ENCODE results near the gene HOPX. TPM values are rescaled to one million over a fixed set of nuclear protein-coding genes. Genes with fewer than 3 reads are reported as not detected.
"Not testable (repeated sequence)": the region's sequence is repeated elsewhere in the genome, so short reads cannot be mapped to it uniquely, and the experiment has no call there.

Gene HOPX
- total RNA-seq, 1 donor from 2014 or later: 1.5 TPM

DNA sequence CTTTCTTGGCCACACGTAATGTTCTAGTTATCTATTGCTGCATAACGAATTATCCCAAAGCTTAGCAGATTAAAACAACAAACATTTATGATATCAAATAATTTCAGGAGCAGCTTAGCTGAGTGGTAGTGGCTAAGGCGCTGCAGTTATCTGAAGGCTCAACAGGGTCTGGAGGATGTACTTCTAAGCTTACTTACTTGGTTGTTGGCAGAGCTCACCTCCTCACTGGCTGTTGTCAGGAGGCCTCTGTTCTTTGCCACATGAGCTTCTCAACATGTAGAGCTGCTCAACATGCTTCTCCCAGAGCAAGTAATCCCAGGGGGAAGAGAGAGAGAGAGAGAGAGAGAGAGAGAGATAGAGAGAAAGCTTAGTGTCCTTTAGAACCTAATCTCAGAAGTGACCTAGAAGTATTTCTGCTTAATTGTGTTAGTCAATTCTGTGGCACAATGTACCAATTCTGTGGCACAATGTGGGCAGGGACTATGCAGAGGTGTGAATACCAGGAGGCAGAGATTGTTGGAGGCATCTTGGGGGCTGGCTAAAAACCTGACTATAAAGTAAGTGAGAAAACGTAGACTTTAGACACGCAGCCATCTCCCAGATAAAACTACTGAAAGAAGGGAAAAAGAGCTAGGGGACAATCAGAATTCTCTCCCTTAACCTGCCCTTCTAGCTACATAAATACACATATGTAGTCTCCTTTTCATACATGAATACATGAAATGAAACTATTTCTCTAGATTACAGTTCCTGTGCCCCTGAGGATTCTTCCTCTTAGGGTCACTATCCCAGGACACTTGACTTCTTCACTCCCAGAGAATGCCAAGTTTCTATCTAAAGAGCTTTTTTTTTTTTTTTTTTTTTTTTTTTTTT, 40.2 kb downstream of the HOPX start:
- ATAC-seq: no peak
- DNase-seq (ENCODE audit: low spot score): no peak
- intact Hi-C loops (cut with DNase I): no loop called here

DNA sequence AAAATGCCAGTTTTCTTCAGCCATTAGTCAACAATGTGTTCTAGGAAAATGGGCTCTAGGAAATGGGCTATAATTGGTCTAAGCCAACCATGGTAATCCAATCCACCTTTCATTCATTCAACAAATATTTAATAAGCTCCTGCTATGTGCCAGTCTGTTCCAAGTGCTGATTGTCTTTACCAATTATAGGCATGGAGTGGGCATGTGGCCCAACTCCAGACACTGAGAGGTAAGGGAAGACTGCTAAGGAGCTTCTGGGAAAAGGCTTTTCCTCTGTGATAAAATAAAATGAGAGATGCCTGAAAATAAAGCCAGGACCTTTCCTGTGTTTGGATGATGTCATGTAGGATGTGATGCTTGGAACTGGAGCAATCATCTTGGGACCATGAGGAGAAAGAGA, 43.3 kb downstream of the HOPX start:
- intact Hi-C loops (cut with DNase I): no loop called here
- DNase-seq (ENCODE audit: low spot score) (no peak), ATAC-seq (no peak)

DNA sequence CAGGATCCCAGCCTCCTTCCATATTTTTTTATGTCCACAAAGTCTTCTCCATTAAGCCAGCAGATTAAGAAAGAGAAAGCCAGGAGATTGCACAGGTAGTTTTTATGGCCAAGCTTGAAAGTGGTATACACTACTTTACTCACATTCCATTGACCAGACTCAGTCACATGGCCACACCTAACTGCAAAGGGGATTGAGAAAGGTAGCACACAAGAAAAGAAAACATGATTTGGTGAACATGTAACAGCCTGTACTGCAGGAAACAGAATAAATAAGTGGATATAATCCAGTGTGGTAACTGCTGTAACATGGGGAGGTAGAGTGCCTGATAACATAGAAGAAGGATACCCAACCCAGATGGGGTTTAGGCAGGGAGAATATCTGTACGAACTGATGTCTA, 43.9 kb downstream of the HOPX start:
- ATAC-seq (no peak), DNase-seq (ENCODE audit: low spot score) (no peak)
- intact Hi-C loops (cut with DNase I): no loop called here

DNA sequence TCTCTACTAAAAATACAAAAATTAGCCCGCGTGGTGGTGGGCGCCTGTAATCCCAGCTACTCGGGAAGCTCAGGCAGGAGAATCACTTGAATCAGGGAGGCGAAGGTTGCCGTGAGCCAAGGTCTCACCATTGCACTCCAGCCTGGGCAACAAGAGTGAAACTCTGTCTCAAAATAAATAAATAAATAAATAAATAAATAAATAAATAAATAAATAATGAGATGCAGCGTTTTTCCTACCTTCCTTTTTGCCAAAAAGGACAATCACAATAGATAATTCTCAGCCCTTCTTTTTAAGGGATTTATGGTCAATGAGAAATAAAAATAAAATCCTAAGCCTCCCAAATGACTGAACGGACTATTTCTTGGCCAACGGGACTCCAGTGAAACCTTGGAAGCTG, 46.1 kb downstream of the HOPX start:
- DNase-seq (ENCODE audit: low spot score); ATAC-seq; intact Hi-C loops (cut with DNase I): not testable (repeated sequence)

DNA sequence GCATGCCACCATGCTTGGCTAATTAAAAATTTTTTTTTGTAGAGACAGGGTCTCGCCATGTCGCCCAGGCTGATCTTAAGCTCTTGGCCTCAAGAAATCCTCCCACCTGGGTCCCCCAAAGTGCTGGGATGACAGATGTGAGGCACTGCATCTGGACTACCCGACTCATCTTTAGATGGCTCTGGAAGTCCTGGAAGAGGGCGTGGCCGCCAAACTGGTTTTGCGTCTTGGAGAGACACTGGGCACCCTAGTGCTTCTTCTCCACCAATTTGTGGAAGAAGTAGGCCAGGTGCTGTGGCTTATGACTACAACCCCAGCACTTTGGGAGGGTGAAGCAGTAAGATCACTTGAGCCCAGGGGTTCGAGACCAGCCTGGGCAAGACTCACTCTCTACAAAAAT, 47.6 kb downstream of the HOPX start:
- no peak for ATAC-seq
- intact Hi-C loops (cut with DNase I): no loop called here

DNA sequence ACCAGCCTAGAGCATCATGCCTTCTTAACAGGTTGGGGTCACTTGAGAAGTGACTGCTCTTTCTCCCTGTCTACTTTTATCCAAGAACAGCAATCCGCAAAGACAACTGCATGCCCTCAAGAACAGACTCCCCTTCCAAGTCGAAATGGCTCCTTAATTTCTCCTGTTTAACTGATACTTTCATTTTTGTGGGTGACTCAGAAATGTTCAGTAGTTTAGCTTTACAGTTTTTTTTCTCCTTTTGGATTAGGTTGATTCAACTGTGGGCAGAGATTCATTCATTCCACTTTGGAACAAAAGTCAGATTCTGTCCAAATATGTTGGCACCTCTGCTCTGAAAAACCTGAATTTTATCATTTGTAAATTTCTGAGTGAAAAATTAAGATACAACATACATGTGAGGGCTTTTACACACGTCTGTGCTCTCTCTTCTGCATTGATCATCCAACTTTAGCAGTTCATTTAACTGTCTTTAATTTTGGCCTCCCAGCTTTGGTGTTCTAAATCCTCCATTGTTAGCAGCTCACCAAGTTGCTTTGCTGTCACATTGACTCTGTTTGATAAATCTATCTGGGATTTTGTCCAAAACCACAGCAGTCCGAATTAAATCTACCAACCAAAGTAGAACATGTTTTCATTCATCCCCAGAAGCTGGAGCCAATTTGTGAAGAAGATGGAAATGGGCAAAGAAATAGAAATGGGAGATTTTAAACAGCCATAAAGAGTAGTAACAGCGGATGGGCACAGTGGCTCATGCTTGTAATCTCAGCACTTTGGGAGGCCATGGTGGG, 50.0 kb downstream of the HOPX start:
- DNase-seq (ENCODE audit: low spot score): no peak

More for the DNA sequence above, 47.6 kb downstream of the HOPX start:
- no peak for DNase-seq (ENCODE audit: low spot score)

DNA sequence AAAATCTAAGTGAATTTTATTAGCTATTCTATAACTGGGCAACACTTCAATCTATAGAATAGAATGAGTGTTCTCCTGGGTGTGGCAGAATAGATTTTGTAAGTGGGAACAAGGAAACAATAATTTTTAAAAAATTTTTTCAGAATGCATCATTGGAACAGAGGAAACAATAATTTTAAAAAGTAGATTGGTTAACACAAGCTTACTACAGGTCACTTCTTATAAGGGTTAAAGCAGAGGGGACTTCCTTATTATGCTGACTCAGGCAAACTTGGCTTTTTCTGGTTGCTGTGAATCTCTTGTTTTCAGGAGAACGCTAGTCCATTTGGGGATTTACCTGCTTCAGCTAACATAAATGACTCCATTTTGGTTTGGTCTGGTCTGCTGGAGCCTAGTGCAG, 52.5 kb downstream of the HOPX start:
- DNase-seq (ENCODE audit: low spot score) (no peak), ATAC-seq (no peak)
- intact Hi-C loops (cut with DNase I): no loop called here

More for the DNA sequence above, 50.0 kb downstream of the HOPX start:
- no peak for ATAC-seq
- intact Hi-C loops (cut with DNase I): no loop called here

DNA sequence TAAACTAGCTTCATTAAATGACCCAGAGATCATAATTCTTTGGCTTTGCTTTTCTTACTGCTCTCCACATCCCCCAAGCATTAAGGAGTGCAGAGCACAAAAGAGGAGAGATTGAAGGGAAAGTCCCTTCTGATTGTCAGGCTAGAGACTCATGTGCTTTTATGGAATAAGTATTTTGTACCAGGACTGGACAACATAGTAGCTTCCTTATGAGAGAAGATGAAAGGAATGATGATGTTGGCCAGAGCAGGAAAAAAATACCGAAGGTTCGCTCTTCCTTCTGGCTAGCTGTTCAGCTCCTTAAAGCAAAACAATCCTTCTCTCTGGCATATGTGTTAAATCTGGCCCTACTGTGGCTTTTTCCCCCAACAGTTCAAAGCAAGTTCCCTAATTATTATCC, 53.1 kb downstream of the HOPX start:
- no peak for DNase-seq (ENCODE audit: low spot score)
- intact Hi-C loops (cut with DNase I): no loop called here
- no peak for ATAC-seq

DNA sequence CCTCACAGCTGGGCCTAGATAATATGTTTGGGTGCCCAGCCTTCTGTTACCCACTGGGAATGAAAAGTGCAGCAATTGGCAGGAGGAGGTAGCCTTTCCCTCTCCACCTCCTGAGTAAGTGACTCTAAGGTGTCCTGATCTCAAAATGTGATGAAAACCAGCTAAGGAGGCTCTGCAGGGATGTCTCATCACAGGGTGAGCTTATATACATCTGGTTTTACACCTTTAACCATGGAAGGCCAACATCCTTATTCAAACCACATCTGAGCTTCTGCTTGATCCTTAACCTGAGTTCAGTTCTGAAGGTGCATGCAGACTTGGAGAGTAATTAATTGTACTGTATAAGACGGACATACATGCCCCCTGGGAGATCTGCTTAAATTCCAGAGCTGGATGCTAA, 53.7 kb downstream of the HOPX start:
- intact Hi-C loops (cut with DNase I): no loop called here
- DNase-seq (ENCODE audit: low spot score) (no peak), ATAC-seq (no peak)

DNA sequence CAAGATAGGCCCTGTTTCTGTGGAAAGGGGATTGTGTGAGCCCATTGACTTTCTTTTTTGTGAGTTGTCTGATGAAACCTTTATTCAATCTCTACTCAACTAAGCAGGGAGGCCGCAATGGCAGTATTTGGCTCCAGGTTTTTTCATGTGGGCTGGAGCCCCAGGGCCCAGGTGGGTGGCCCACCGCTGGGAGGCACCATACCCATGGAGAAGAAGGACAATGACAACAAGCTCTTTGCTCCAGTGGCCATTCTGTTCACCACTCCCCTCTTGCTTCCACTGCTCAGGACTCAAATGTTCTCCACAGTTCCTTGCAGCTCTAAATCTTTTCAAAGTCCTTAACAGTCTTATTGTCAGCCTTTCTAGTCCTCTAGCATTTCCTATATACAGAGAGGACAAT, 54.1 kb downstream of the HOPX start:
- intact Hi-C loops (cut with DNase I): no loop called here
- ATAC-seq: no peak
- DNase-seq (ENCODE audit: low spot score): no peak

DNA sequence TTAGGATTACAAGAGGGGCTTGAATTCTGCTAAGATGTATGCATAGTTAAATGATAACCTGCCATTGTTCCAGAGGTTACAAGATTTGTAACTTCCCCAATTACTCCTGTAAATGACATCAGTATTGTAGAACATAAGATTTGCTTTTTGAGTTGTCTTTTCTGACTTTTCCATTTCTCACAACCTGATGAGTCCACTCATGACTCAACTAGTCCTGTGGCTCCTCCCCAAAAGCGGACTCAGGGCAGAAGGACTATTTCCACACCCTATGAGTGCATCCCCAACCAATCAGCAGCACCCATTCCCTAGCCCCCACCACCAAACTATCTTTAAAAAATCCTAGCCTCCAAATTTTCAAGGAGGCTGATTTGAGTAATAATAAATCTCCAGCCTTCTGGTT, 54.7 kb downstream of the HOPX start:
- no peak for ATAC-seq
- intact Hi-C loops (cut with DNase I): no loop called here
- no peak for DNase-seq (ENCODE audit: low spot score)

DNA sequence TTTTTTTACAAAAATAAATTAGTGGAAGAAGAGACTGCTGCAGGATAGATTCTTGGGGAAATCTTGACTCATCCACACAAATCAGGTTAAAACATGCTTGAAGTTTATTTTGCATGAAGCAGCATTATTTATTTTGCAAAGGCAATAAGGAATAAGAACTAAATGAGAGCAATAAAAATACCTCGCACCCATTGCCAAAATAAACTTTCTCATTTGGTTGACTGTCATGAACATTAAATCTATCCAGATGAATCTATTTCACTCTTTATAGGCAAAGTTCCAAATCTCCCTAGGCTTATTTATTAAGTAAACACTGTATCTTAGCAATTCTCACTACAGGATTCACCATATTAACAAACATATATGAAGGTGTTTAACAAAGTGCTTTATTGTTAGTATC, 58.9 kb downstream of the HOPX start:
- intact Hi-C loops (cut with DNase I): no loop called here

DNA sequence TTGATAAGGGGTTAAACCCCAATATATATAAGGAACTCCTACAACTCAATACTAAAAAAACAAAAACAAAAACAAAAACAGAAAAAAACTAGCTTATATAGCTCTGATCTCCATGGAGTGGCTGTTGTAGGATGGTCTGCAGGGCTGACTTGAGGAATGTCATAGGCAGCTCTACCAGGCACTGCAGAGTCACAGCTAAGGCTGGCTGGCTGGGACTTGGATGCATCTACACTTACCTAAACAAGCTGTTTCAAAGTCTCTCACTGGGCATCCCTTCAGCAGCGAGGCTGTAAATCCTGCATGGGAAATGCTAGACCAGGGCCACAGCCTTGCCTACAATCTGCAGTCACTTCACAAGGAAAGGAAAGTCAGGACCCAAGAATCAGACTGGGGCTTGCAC, 61.3 kb downstream of the HOPX start:
- intact Hi-C loops (cut with DNase I): no loop called here
- no peak for ATAC-seq
- no peak for DNase-seq (ENCODE audit: low spot score)

More for the DNA sequence above, 58.9 kb downstream of the HOPX start:
- ATAC-seq: no peak
- no peak for DNase-seq (ENCODE audit: low spot score)

DNA sequence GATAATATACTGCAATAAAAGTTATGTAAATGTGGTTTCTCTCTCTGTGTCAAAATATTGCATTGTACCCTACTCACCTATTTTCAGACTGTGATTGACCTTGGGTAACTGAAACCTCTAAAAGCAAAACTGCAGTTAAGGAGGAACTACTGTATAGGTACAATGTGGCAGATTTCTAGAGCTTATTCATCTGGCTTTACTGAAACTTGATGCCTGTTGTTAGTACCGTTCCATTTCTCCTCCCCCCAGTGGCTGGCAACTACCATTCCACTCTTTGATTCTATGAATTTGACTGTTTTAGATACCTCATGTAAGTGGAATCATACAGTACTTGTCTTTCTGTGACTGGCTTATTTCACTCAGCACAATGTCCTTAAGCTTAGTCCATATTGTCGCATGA, 61.9 kb downstream of the HOPX start:
- ATAC-seq (no peak), DNase-seq (ENCODE audit: low spot score) (no peak)
- intact Hi-C loops (cut with DNase I): no loop called here

DNA sequence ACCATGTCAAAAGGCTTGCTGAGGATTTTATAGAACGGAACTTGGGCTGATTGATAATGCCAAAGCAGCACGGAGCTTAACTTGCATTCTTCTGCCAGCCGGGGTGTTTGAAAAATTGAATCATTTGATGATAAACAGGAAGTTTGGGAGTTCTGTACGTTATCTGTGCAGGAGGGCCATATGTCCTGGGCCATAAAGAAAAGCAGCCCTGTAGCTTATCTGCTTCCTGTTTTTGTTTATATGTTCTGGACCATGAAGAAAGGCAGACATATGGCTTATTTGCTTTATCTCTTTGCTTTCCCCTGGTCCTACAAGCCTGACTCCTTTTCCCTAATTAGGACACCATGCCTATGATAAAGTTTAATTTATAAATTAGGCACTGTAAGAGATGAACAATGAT, 62.4 kb downstream of the HOPX start:
- ATAC-seq (no peak), DNase-seq (ENCODE audit: low spot score) (no peak)
- intact Hi-C loops (cut with DNase I): no loop called here

DNA sequence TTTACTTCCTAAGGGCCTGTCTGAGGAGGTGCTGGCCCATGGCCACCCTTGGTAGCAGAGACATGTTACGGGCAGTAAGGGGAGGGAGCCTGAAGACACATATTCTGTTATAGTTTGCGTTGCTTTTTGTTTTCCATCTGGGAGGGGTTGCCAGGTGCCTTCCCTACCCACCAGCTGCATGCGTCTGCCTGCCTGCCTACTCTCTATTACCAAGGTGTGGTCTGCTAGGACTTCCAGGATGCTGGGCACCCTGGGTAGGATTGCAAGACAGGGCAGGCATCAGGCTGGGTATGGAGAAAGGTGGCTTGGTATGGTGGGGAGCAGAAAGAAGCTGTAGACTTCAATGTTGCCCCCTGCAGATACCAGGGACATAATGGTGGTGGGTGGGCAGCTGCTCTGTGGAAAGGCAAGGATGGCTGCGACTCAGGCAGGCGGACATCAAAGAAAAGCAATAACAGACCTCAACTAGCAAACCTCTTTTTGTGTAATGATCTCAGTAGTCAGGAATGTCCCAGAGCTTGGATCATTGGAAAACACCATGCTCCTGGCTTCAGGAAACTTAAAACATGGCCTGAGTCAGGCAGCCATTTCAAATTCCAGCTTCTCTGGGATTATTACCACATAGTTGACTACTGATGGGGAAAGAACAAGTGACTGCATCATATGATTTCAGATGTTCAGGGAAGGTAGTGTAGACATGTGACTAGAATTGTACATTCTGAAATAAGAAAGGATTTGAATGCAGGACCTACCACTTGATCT, 67.8 kb downstream of the HOPX start:
- intact Hi-C loops (cut with DNase I): no loop called here
- ATAC-seq (no peak), DNase-seq (ENCODE audit: low spot score) (no peak)

DNA sequence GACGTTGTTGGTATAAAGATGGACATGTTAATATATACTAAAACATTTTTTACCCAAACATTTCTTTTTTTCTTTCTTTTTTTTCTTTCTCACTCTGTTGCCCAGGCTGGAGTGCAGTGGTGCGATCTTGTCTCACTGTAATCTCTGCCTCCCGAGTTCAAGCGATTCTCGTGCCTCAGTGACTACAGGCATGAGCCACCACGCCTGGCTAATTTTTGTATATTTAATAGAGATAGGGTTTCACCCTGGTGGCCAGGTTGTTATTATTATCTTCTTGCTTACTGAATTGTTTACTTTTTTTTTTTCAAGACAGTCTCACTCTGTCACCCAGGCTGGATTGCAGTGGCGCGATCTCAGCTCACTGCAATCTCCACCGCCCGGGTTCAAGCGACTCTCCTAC, 68.8 kb downstream of the HOPX start:
- ATAC-seq (no peak), DNase-seq (ENCODE audit: low spot score) (no peak)
- intact Hi-C loops (cut with DNase I): no loop called here

DNA sequence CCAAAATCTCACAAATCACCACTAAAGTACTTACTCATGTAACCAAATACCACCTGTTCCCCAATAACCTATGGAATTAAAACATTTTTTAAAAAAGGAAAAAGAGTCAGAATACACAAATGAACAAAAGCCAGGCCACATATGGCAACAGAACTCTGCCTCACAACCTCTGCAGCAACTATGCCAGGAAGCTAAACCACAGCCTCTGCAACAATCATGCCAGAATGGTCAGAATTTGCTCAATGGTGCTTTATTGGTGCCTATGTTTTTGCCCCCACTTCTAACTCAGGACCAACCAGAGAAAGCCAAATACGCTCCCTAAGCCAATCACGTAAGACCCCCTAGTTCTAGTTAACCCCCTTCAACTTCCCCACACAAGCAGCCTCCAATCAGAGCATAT, 69.6 kb downstream of the HOPX start:
- intact Hi-C loops (cut with DNase I): no loop called here
- DNase-seq (ENCODE audit: low spot score) (no peak), ATAC-seq (no peak)

DNA sequence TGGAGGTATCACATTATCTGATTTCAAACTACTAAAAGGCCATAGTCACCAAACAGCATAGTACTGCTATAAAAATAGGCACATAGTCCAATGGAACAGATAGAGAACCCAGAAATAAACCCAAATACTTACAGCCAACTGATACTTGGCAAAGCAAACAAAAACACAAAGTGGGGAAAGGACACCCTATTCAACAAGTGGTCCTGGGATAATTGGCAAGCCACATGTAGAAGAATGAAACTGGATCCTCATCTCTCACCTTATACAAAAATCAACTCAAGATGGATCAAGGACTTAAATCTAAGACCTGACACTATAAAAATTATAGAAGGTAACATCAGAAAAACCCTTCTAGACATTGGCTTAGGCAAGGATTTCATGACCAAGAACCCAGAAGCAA, 70.9 kb downstream of the HOPX start:
- ATAC-seq; intact Hi-C loops (cut with DNase I); DNase-seq (ENCODE audit: low spot score): not testable (repeated sequence)

DNA sequence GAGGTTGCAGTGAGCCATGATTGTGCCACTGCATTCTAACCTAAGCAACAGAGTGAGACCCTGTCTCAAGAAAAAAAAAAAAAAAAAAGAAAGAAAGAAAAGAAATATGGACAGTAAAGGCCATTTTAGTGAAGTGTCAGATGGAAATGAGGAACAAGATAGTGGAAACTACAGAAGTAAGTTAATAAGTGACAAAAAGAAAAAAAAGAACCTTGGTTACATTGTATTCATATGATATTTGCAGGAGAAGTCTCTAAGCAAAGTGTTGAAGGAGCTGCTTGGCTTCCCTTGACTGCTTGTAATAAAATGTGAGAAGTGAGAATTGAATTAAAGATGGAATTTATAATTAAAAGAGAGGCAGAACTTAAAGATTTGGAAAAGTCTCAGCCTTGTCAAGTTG, 73.2 kb downstream of the HOPX start:
- DNase-seq (ENCODE audit: low spot score) (no peak), ATAC-seq (no peak)
- intact Hi-C loops (cut with DNase I): no loop called here

Measured in sciatic nerve (tissue), 2 donors.